Caco-2 (cell line): ENCODE results near the gene CCDC85C. TPM values are rescaled to one million over a fixed set of nuclear protein-coding genes. Genes with fewer than 3 reads are reported as not detected.

Experiments used
- BruUV-seq: library from RNA; stranded (reverse); fragments of 400-500 nt; replicated peaks from 2 replicates; lab custom pipeline; 2021; lab: Mats Ljungman, UMichigan
- CTCF ChIA-PET: fragments of 300-600 bp; sonication (Branson Sonifier 250); formaldehyde crosslinking; loops from one replicate; lab custom pipeline; 2022; ENCODE audit warnings: antibody characterized with exemption; lab: Charles Lee
- POLR2A ChIA-PET: fragments of 300-600 bp; sonication (Branson Sonifier 250); formaldehyde crosslinking; loops from one replicate; lab custom pipeline; 2022; ENCODE audit warnings: antibody characterized with exemption; lab: Charles Lee
- DNase-seq, 2 experiments: peaks; one replicate each; pipeline versions ENCODE4 v3.0.0 to v3.0.0-alpha.2; 2020 to 2022
- H3K27me3 ChIP-seq: replicated peaks from 2 replicates; pipeline ENCODE4 v1.6.0; 2011; ENCODE audit warnings: low read length; ENCODE audit not compliant: control insufficient read depth, insufficient read depth
- H3K36me3 ChIP-seq: 2 replicates; pipeline ENCODE4 v1.5.1; 2011; ENCODE audit warnings: low read length; ENCODE audit not compliant: control insufficient read depth, insufficient read depth
- H3K4me1 ChIP-seq: fragments of 250-450 bp; sonication (Bioruptor Pico); 2 replicates; pipeline ENCODE4 v1.5.1; 2020; ENCODE audit warnings: mild to moderate bottlenecking
- H3K4me3 ChIP-seq: 2 replicates; pipeline ENCODE4 v1.5.1; 2011; ENCODE audit warnings: low read depth, mild to moderate bottlenecking, control low read depth, low read length
- H3K9me3 ChIP-seq: fragments of 250-450 bp; sonication (Bioruptor Pico); 2 replicates; pipeline ENCODE4 v1.5.1; 2020; ENCODE audit warnings: mild to moderate bottlenecking, moderate library complexity
- H3K27ac Mint-ChIP-seq: one replicate; pipeline ENCODE4 v1.8.0; 2022; ENCODE audit warnings: mixed read lengths; ENCODE audit not compliant: unreplicated experiment
- H3K27me3 Mint-ChIP-seq: one replicate; pipeline ENCODE4 v1.8.0; 2022; ENCODE audit warnings: mixed read lengths; ENCODE audit not compliant: insufficient read depth, unreplicated experiment
- H3K36me3 Mint-ChIP-seq: one replicate; pipeline ENCODE4 v1.8.0; 2022; ENCODE audit warnings: mild to moderate bottlenecking, mixed read lengths; ENCODE audit not compliant: insufficient read depth, unreplicated experiment
- H3K4me1 Mint-ChIP-seq: one replicate; pipeline ENCODE4 v1.8.0; 2022; ENCODE audit warnings: low read depth, mixed read lengths; ENCODE audit not compliant: unreplicated experiment
- H3K4me3 Mint-ChIP-seq: one replicate; pipeline ENCODE4 v1.8.0; 2022; ENCODE audit warnings: mild to moderate bottlenecking, moderate library complexity, mixed read lengths; ENCODE audit not compliant: unreplicated experiment
- H3K9me3 Mint-ChIP-seq: one replicate; pipeline ENCODE4 v1.8.0; 2022; ENCODE audit warnings: mixed read lengths; ENCODE audit not compliant: unreplicated experiment
- CTCF ChIP-seq, 2 experiments: fragments of 200-600 bp in 1 of 2; IDR thresholded peaks; 1 replicate in 1 of 2; 2 replicates in 1 of 2; pipeline versions ENCODE4 v1.5.1 to v1.8.0; 2011 to 2022; ENCODE audit warnings: antibody characterized with exemption in 1 of 2, control low read depth in 1 of 2, inconsistent platforms in 1 of 2, low read depth in 1 of 2, low read length in 1 of 2, mild to moderate bottlenecking in 1 of 2, moderate library complexity in 1 of 2; ENCODE audit not compliant: insufficient read depth in 1 of 2, severe bottlenecking in 1 of 2, unreplicated experiment in 1 of 2
- intact Hi-C: fragments of 100-400 bp; cut with micrococcal nuclease; formaldehyde crosslinking; loops from one replicate; pipeline ENCODE4 v1.10.0; 2022; ENCODE audit not compliant: unreplicated experiment
- total RNA-seq: library from RNA; stranded (reverse); gene quantifications from 2 replicates; pipeline ENCODE4 v1.2.3, GENCODE V29; 2022

The CCDC85C gene
- total RNA-seq, 1 experiment from 2014 or later, result 76.2 TPM

- H3K27me3 Mint-ChIP-seq, result no peaks in the 10 kb centered on the region
- no peak for DNase-seq
- no peaks in the 10 kb centered on the region for H3K27me3 ChIP-seq
- peak overlapping the region; percentile 64 for H3K27ac Mint-ChIP-seq
- H3K4me3 Mint-ChIP-seq, result no peak overlapping the region
- BruUV-seq, result no TSS peak
- no peak overlapping the region for H3K4me3 ChIP-seq
- POLR2A ChIA-PET, result interaction anchor here (1.8 kb wide), 1 partner anchor 33 kb away, joined by 6 read pairs; the partner anchor contains the start of gene CCDC85C
- intact Hi-C loops, result no loop called here
- peaks cover 65% of the 10 kb centered on the region for H3K4me1 ChIP-seq
- peaks cover 22% of the 10 kb centered on the region for H3K36me3 Mint-ChIP-seq
- no peaks in the 10 kb centered on the region for H3K9me3 Mint-ChIP-seq
- H3K9me3 ChIP-seq, result no peaks in the 10 kb centered on the region
- peaks cover 40% of the 10 kb centered on the region for H3K4me1 Mint-ChIP-seq
- CTCF ChIA-PET, result interaction anchor here (1.0 kb wide), 1 partner anchor 29 kb away, joined by 4 read pairs; no protein-coding TSS in a partner anchor
- TF ChIP-seq CTCF (IDR thresholded peaks at IDR 0.05; ENCODE audit: insufficient read depth in 1 of 2, low read depth in 1 of 2, low read length in 1 of 2, severe bottlenecking in 1 of 2, unreplicated experiment in 1 of 2), result no peak
- no peaks in the 10 kb centered on the region for H3K36me3 ChIP-seq
Measured at GRCh38 chr14:99571303-99571986, 32.6 kb downstream of the CCDC85C start.

GRCh38 chr14:99570544-99571302 is 33.3 kb downstream of the CCDC85C start:
- no TSS peak for BruUV-seq
- intact Hi-C loops, result no loop called here
- no peak for DNase-seq
- Mint-ChIP-seq H3K27ac (peak overlapping the region; percentile 64), H3K4me3 (no peak overlapping the region), H3K9me3 (no peaks in the 10 kb centered on the region), H3K4me1 (peaks cover 39% of the 10 kb centered on the region), H3K27me3 (no peaks in the 10 kb centered on the region), H3K36me3 (peaks cover 22% of the 10 kb centered on the region)
- CTCF ChIA-PET, result no interaction called here
- no peak overlapping the region for H3K4me3 ChIP-seq
- no peaks in the 10 kb centered on the region for H3K36me3 ChIP-seq
- TF ChIP-seq CTCF (IDR thresholded peaks at IDR 0.05; ENCODE audit: insufficient read depth in 1 of 2, low read depth in 1 of 2, low read length in 1 of 2, severe bottlenecking in 1 of 2, unreplicated experiment in 1 of 2), result no peak
- no peaks in the 10 kb centered on the region for H3K9me3 ChIP-seq
- H3K27me3 ChIP-seq, result no peaks in the 10 kb centered on the region
- H3K4me1 ChIP-seq, result peaks cover 59% of the 10 kb centered on the region
- POLR2A ChIA-PET, result no interaction called here

GRCh38 chr14:99569725-99570543 is 34.1 kb downstream of the CCDC85C start:
- H3K27ac Mint-ChIP-seq, result no peak overlapping the region
- Histone ChIP-seq H3K36me3 (no peaks in the 10 kb centered on the region), H3K27me3 (no peaks in the 10 kb centered on the region), H3K4me3 (no peak overlapping the region), H3K4me1 (peaks cover 51% of the 10 kb centered on the region), H3K9me3 (no peaks in the 10 kb centered on the region)
- H3K36me3 Mint-ChIP-seq, result peaks cover 17% of the 10 kb centered on the region
- no TSS peak for BruUV-seq
- no peaks in the 10 kb centered on the region for H3K9me3 Mint-ChIP-seq
- no peak overlapping the region for H3K4me3 Mint-ChIP-seq
- TF ChIP-seq CTCF (IDR thresholded peaks at IDR 0.05; ENCODE audit: insufficient read depth in 1 of 2, low read depth in 1 of 2, low read length in 1 of 2, severe bottlenecking in 1 of 2, unreplicated experiment in 1 of 2), result no peak
- DNase-seq, result no peak
- H3K27me3 Mint-ChIP-seq, result no peaks in the 10 kb centered on the region
- intact Hi-C loops, result no loop called here
- H3K4me1 Mint-ChIP-seq, result peaks cover 33% of the 10 kb centered on the region
- POLR2A ChIA-PET, result interaction anchor here (0.6 kb wide), 1 partner anchor 645 kb away, joined by 5 read pairs; no protein-coding TSS in a partner anchor
- CTCF ChIA-PET, result no interaction called here
